ENCODE measurements around the gene EFHD2. TPM values are rescaled to one million over a fixed set of nuclear protein-coding genes. Genes with fewer than 3 reads are reported as not detected.
"Not testable (repeated sequence)": the region's sequence is repeated elsewhere in the genome, so short reads cannot be mapped to it uniquely, and the experiment has no call there.

EFHD2 gene
- total and polyA plus RNA-seq, 3 donors from 2014 or later, result 146 to 384 (median 308) TPM

- H3K27ac ChIP-seq, result peak overlapping the region; percentile 64 to 75
- H3K9me3 ChIP-seq, result no peaks in the 10 kb centered on the region
Observed at GRCh38 chr1:15371610-15372545, 37.8 kb upstream of the EFHD2 start.

GRCh38 chr1:15378729-15379128, 31.0 kb upstream of the EFHD2 start:
- intact Hi-C loops (cut with DNase I; ENCODE audit: low total_unique reads), result no loop called here
- TF ChIP-seq, protein P1, sequence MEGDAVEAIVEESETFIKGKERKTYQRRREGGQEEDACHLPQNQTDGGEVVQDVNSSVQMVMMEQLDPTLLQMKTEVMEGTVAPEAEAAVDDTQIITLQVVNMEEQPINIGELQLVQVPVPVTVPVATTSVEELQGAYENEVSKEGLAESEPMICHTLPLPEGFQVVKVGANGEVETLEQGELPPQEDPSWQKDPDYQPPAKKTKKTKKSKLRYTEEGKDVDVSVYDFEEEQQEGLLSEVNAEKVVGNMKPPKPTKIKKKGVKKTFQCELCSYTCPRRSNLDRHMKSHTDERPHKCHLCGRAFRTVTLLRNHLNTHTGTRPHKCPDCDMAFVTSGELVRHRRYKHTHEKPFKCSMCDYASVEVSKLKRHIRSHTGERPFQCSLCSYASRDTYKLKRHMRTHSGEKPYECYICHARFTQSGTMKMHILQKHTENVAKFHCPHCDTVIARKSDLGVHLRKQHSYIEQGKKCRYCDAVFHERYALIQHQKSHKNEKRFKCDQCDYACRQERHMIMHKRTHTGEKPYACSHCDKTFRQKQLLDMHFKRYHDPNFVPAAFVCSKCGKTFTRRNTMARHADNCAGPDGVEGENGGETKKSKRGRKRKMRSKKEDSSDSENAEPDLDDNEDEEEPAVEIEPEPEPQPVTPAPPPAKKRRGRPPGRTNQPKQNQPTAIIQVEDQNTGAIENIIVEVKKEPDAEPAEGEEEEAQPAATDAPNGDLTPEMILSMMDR (IDR thresholded peaks at IDR 0.05), result no peak
- DNase-seq, result no peak

More at GRCh38 chr1:15371610-15372545, 37.8 kb upstream of the EFHD2 start:
- no peaks in the 10 kb centered on the region for H3K36me3 ChIP-seq (ENCODE audit: low read depth, missing control alignments)
- WGBS, 2 donors, result 42 to 68% methylated on average over 13 to 21 of the region's 21 CpGs
- DNase-seq, result peak; percentile 45
- H3K27me3 ChIP-seq, result no peaks in the 10 kb centered on the region
- no peak overlapping the region for H3K4me3 ChIP-seq
- TF ChIP-seq, protein P1 (IDR thresholded peaks at IDR 0.05), result no peak
- no peak for TF ChIP-seq POLR2A (IDR thresholded peaks at IDR 0.05)
- H3K4me1 ChIP-seq, result peaks cover 20% of the 10 kb centered on the region
- intact Hi-C loops (cut with DNase I; ENCODE audit: low total_unique reads), result no loop called here

DNA sequence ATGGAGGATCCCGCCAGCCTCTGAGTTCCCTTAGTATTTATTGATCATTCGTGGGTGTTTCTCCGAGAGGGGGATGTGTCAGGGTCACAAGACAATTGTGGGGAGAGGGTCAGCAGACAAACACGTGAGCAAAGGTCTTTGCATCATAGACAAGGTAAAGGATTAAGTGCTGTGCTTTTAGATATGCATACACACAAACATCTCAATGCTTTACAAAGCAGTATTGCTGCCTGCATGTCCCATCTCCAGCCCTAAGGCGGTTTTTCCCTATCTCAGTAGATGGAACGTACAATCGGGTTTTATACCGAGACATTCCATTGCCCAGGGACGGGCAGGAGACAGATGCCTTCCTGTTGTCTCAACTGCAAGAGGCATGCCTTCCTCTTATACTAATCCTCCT, 30.5 kb upstream of the EFHD2 start:
- DNase-seq; H3K9me3 ChIP-seq; H3K4me1 ChIP-seq; H3K4me3 ChIP-seq; H3K27me3 ChIP-seq; H3K27ac ChIP-seq; H3K36me3 ChIP-seq (ENCODE audit: low read depth, missing control alignments); intact Hi-C loops (cut with DNase I; ENCODE audit: low total_unique reads): not testable (repeated sequence)
- 75 to 76% methylated on average over 9 of the region's 9 CpGs for WGBS, 2 donors

More at GRCh38 chr1:15378729-15379128, 31.0 kb upstream of the EFHD2 start:
- H3K27me3 ChIP-seq, result no peaks in the 10 kb centered on the region
- H3K36me3 ChIP-seq (ENCODE audit: low read depth, missing control alignments), result no peaks in the 10 kb centered on the region
- H3K4me1 ChIP-seq, result peaks cover 7% of the 10 kb centered on the region
- WGBS, 2 donors, result 87 to 96% methylated on average over 8 of the region's 8 CpGs
- H3K4me3 ChIP-seq, result no peak overlapping the region
- H3K9me3 ChIP-seq, result no peaks in the 10 kb centered on the region
- no peak overlapping the region for H3K27ac ChIP-seq

GRCh38 chr1:15380601-15381508, 28.8 kb upstream of the EFHD2 start:
- no peaks in the 10 kb centered on the region for H3K9me3 ChIP-seq
- H3K36me3 ChIP-seq (ENCODE audit: low read depth, missing control alignments), result no peaks in the 10 kb centered on the region
- H3K4me3 ChIP-seq, result no peak overlapping the region
- no peaks in the 10 kb centered on the region for H3K27me3 ChIP-seq
- WGBS, 2 donors, result 93 to 94% methylated on average over 20 to 22 of the region's 22 CpGs
- intact Hi-C loops (cut with DNase I; ENCODE audit: low total_unique reads), result no loop called here
- no peak for DNase-seq
- H3K27ac ChIP-seq, result no peak overlapping the region
- peaks cover 10% of the 10 kb centered on the region for H3K4me1 ChIP-seq
- no peak for TF ChIP-seq POLR2A (IDR thresholded peaks at IDR 0.05)
- TF ChIP-seq, protein P1 (IDR thresholded peaks at IDR 0.05), result no peak

GRCh38 chr1:15381805-15382204, 27.9 kb upstream of the EFHD2 start:
- H3K4me3 ChIP-seq, result no peak overlapping the region
- TF ChIP-seq, protein P1 (IDR thresholded peaks at IDR 0.05), result no peak
- TF ChIP-seq POLR2A (IDR thresholded peaks at IDR 0.05), result no peak
- no peaks in the 10 kb centered on the region for H3K36me3 ChIP-seq (ENCODE audit: low read depth, missing control alignments)
- H3K27ac ChIP-seq, result no peak overlapping the region
- WGBS, 2 donors, result 92 to 94% methylated on average over 12 of the region's 12 CpGs
- H3K27me3 ChIP-seq, result no peaks in the 10 kb centered on the region
- no peaks in the 10 kb centered on the region for H3K9me3 ChIP-seq
- H3K4me1 ChIP-seq, result peaks cover 17% of the 10 kb centered on the region
- intact Hi-C loops (cut with DNase I; ENCODE audit: low total_unique reads), result no loop called here
- DNase-seq, result no peak
